Measurements from ENCODE around the gene PIP4K2B. TPM values are rescaled to one million over a fixed set of nuclear protein-coding genes. Genes with fewer than 3 reads are reported as not detected.
A peak's percentile ranks its signal among the peaks of the same experiment; 100 is the strongest.
"Not testable (repeated sequence)": the region's sequence is repeated elsewhere in the genome, so short reads cannot be mapped to it uniquely, and the experiment has no call there.

PIP4K2B gene
- total RNA-seq, 1 donor from 2014 or later = 49.7 TPM

GRCh38 chr17:38735161-38735997, 64.0 kb downstream of the PIP4K2B start:
- intact Hi-C loops (cut with DNase I) = loop anchor here (10.0 kb wide), 1 partner anchor 311 kb away; the partner anchor contains the start of gene ARHGAP23
- DNase-seq (ENCODE audit: missing footprints) (peak; percentile 83), ATAC-seq (peak; percentile 7)

GRCh38 chr17:38733982-38734973, 65.1 kb downstream of the PIP4K2B start:
- ATAC-seq (no peak), DNase-seq (ENCODE audit: missing footprints) (no peak)
- intact Hi-C loops (cut with DNase I) = loop anchor here (1.0 to 10.0 kb wide), 3 partner anchors 42 to 309 kb away; partner anchors contain the start of gene ARHGAP23

DNA sequence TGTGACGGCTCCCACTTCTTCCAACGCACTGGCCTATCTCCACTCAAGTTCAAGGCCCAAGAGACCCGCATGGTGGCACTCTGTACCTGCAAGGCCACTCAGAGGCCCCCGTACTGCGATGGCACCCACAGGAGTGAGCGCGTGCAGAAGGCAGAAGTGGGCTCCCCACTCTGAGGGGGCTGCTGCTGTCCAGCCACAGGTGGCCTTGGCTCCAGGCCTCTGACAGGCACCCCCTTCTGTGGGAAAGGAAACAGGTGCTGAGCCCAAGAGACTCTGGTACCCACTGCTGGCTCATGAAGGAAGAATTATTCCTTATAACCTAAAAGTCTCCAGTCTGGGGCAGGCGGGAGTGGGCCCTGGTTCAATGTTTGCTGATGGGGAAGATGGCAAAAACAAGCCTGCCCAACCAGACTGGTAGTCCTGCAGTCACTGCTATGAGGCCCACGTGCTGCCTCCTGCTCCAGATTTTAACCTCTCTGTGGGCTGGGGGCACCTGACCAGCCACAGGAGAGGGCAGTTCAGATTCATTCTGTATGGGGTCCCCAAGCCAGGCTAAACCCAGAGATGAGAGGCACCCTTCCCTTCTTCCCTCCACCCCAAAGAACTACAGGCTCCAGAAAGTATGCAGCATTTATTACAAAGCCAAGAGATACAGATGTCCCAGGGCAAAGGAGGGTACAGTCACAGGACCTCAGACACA, 65.9 kb downstream of the PIP4K2B start:
- intact Hi-C loops (cut with DNase I) = loop anchor here (5.0 to 10.0 kb wide), 2 partner anchors 41 to 309 kb away; partner anchors contain the start of gene ARHGAP23
- no peak for ATAC-seq
- no peak for DNase-seq (ENCODE audit: missing footprints)

GRCh38 chr17:38732376-38733281, 66.7 kb downstream of the PIP4K2B start:
- ATAC-seq = peak; percentile 15
- DNase-seq (ENCODE audit: missing footprints) = no peak
- intact Hi-C loops (cut with DNase I) = loop anchor here (5.0 to 10.0 kb wide), 2 partner anchors 40 to 308 kb away; partner anchors contain the start of gene ARHGAP23

DNA sequence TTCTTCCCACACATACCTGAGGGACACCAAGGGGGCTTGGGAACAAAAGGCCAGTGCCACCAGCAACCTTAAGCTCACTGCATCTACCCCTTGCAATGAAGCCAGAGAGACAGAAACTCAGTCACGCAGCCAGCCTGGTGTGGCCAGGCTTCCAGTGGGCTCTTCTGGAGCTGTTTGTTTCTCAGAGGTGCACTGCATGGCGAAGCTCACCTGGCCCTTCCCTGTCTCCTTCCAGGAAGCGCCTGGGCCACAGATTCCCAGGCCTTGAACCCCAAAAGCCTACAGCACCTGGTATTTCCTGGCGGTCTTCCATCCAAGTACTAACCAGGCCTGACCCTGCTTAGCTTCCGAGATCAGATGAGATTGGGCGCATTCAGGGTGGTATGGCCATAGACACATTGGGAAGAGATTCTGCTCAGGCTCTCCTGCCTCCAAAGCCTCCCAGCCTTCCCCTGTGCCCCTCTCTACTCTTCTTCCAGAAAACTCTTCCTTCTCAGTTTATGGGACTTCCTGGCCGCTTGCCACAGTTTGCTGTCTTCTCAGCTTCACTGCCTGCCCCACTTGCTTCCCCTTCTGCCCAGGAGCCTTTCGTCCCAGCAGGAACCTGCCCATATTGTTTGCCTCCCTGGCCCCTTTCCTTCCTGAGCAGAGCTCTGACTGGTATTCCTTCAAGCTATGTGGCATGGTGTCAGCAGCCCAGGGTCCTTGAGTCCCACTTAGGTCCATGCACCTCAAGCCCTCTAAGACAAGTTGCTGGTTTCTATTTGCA, 67.6 kb downstream of the PIP4K2B start:
- intact Hi-C loops (cut with DNase I) = loop anchor here (2.0 to 10.0 kb wide), 3 partner anchors 17 to 307 kb away; partner anchors contain the start of genes ARHGAP23 and PCGF2
- no peak for ATAC-seq

DNA sequence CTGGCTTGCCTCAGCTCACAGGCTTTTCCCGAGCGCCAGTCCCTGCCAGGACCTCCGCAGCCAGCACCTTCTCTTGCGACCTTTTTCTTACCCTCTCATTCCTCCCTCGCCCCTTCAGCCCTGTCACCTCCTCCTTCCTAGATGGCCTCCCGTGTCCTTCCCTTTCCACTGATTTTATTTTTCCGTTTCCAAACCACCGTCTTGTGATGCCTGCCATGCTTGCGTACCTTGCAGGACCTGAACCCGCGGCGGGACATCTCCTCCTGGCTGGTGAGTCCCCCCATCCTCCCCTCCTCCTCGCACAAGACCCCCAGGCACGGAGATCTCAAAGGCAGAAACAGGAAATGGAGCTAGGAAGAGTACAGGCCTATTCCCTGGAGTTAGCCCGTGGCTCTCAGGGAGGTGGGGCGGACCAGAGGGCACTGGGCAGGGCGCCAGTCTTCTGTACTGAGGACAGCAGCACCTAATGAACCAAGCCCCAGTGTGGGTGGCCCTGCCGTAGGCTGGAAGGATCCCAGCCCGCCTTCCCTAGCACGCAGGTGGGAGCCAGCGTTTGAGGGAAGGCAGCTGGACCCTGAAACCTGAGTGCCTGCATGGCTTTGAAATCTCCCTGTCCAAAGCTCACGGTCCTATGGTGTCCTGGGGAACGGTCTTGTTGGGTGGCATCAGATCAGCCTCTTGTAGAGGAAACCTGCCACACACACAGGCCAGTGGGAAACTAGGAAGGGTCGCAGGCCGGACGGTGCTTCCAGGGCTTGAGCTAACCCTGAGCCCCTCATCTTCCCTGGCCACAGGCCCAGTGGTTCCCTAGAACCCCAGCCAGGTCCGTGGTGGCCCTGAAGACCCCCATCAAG, 68.6 kb downstream of the PIP4K2B start:
- peak; percentile 53 for ATAC-seq
- peak; percentile 88 for DNase-seq (ENCODE audit: missing footprints)
- intact Hi-C loops (cut with DNase I) = loop anchor here (1.0 to 10.0 kb wide), 4 partner anchors 18 to 306 kb away; partner anchors contain the start of genes ARHGAP23 and PCGF2

More for the DNA sequence above, 67.6 kb downstream of the PIP4K2B start:
- DNase-seq (ENCODE audit: missing footprints) = no peak

DNA sequence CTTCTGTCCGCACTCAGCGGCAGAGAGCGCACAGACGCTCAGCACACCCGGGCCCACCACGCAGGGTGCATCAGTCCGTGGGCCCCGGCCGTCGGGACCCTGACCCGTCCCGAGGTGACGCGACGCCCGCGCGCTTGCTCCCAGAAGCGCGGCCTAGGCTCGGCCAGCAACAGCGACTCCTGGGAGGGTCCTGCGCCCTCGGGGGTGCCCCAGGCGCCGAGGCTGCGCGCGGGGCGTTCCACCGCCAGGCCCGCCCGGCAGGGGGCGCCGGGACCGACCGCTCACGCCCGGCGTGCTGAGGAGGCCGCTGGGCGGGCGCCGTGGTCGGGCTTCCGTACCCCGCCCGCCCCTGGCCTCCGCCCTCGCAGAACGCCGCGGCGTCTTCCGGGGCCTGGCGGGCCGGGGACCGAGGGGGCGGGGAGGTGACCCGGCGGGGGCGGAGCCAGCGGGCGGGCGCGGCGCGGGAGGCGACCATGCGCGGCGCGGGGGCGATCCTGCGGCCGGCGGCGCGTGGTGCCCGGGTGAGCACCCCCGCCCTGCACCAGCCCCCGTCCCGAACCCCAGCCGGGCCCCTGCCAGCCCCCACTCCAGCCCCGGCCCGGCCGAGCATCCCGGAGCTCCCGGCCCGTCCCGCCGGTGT, 69.3 kb downstream of the PIP4K2B start, which contains the start of gene CISD3:
CISD3 (plus strand) TSS at position 456 of the 640 bp plus-strand sequence; CDS start at position 474, 18 bp downstream.
- peak; percentile 90 for ATAC-seq
- intact Hi-C loops (cut with DNase I) = loop anchor here (1.0 to 10.0 kb wide), 4 partner anchors 19 to 305 kb away; partner anchors contain the start of genes ARHGAP23 and PCGF2

GRCh38 chr17:38729368-38729885, 69.9 kb downstream of the PIP4K2B start:
- DNase-seq (ENCODE audit: missing footprints) = no peak
- ATAC-seq = no peak
- intact Hi-C loops (cut with DNase I) = no loop called here

More for the DNA sequence above, 69.3 kb downstream of the PIP4K2B start, which contains the start of gene CISD3:
- DNase-seq (ENCODE audit: missing footprints) = peak; percentile 95

DNA sequence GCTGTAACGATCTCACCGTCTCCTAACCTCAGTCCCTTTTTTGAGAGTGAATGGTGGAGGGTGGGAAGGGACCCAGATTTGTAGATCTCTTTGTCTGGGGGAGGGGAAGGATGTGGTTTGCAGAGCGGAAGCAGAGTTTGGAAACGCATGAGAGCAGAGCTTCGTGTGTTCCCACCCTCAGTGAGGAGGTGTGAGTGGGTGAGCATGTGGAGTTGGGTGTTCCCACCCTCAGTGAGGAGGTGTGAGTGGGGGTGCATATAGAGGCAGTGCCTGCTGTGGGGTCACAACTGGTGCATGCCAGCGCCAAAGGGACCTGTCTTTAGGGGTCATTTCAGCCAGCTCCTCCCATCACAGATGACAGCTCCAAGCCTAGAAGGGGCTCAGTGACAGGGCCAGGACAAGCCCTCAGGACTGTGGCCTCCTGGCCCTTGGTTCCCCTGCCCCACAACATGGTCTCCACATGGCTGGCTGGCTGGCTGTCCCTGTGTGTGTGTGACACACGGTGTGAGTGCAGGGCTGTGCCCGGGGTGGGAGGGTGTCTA, 71.0 kb downstream of the PIP4K2B start:
- ATAC-seq (no peak), DNase-seq (ENCODE audit: missing footprints) (no peak)
- intact Hi-C loops (cut with DNase I) = no loop called here

- intact Hi-C loops (cut with DNase I) = no loop called here
- ATAC-seq (no peak), DNase-seq (ENCODE audit: missing footprints) (no peak)
Observed at GRCh38 chr17:38727736-38728135, 71.6 kb downstream of the PIP4K2B start.

DNA sequence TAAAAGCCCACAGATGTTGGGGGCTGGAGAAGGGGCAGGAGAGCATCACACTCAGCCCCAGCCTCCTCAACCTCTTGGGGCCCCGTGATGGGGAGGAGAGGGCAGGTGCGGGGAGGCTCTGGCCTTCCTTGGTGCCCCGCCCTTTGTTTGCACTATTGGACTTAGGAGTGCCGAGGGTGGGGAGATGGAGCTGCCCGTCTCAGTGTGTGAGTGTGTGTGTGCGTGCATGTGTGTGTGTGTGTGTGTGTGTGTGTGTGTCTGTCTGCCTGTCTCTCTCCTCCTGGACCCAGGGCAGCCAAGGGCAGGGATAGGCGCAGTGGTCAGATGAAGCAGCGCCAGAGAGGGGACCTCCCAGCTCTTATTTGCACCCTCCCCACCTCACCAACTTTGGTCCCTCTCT, 73.2 kb downstream of the PIP4K2B start:
- DNase-seq (ENCODE audit: missing footprints); intact Hi-C loops (cut with DNase I); ATAC-seq: not testable (repeated sequence)

DNA sequence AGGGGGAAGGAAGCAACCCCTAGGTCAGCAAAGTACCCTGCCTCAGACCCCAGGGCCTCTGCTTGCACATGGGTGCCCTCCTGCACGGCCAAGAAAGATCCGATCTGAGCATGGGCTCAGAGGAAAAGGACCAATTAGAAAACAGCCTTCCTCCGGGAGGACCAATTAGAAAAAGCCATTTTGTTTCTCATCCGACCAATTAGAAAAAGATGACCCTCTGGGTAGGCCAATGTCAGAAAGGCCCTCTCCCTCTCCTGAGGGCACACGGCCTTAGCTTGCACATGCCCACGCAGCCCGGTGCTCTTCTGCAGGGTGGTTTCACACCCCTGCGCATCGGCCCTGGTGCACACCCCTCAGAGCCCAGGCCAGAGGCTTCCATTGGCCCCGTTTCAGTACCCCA, 74.3 kb downstream of the PIP4K2B start:
- intact Hi-C loops (cut with DNase I) = no loop called here
- ATAC-seq (no peak), DNase-seq (ENCODE audit: missing footprints) (no peak)

GRCh38 chr17:38724337-38724988, 74.9 kb downstream of the PIP4K2B start:
- peak; percentile 43 for ATAC-seq
- DNase-seq (ENCODE audit: missing footprints) = peak; percentile 85
- intact Hi-C loops (cut with DNase I) = no loop called here

- intact Hi-C loops (cut with DNase I) = no loop called here
- no peak for DNase-seq (ENCODE audit: missing footprints)
- ATAC-seq = no peak
Observed at GRCh38 chr17:38721802-38722201, 77.6 kb downstream of the PIP4K2B start.
